Keratinocyte (primary cell): ENCODE results near the gene NEK3.

Source experiments
- CTCF ChIP-seq, 3 experiments: IDR thresholded peaks in 1 of 3; conservative IDR thresholded peaks in 1 of 3; optimal IDR thresholded peaks in 1 of 3; 2 replicates in 2 of 3; 3 replicates in 1 of 3; pipeline versions ENCODE3 to v1.5.1; 2011; ENCODE audit warnings: low read length in 3 of 3, mild to moderate bottlenecking in 3 of 3, moderate library complexity in 2 of 3, control low read depth in 1 of 3, inconsistent platforms in 1 of 3; ENCODE audit not compliant: insufficient read depth in 2 of 3; ENCODE audit errors: extremely low read depth in 1 of 3
- EZH2 ChIP-seq: IDR thresholded peaks from one replicate; pipeline ENCODE4 v1.6.1; 2012; ENCODE audit warnings: inconsistent platforms, mild to moderate bottlenecking, low read length, moderate library complexity

- TF ChIP-seq CTCF (optimal IDR thresholded peaks at IDR 0.05 in 1 of 3, IDR thresholded peaks at IDR 0.05 in 1 of 3, conservative IDR thresholded peaks at IDR 0.05 in 1 of 3; ENCODE audit: extremely low read depth in 1 of 3, insufficient read depth in 2 of 3, low read length in 3 of 3), result no peak
- no peak for TF ChIP-seq EZH2
Observed at GRCh38 chr13:52097197-52097596, 62.2 kb downstream of the NEK3 start.
